Body of pancreas (tissue), 4 donors: ENCODE measurements around the gene MUC6.

Experiments used
- CTCF ChIP-seq, 7 experiments: fragments of 450-650 bp in 4 of 7; fragments of 200-600 bp in 3 of 7; sonication (generic) in 3 of 7; IDR thresholded peaks; one replicate each; pipeline ENCODE4 v1.5.1; 2016 to 2019; ENCODE audit warnings: antibody characterized with exemption in 7 of 7
- POLR2A ChIP-seq, 3 donors: fragments of 450-650 bp; IDR thresholded peaks; one replicate each; pipeline ENCODE4 v1.6.1; 2016; ENCODE audit warnings: antibody characterized with exemption in 3 of 3, mild to moderate bottlenecking in 2 of 3

- TF ChIP-seq POLR2A (IDR thresholded peaks at IDR 0.05) (no peak), CTCF (IDR thresholded peaks at IDR 0.05) (no peak)
Observed at GRCh38 chr11:1051356-1052132, 15.0 kb upstream of the MUC6 start.
